ENCODE data around the gene NTSR1.

DNA sequence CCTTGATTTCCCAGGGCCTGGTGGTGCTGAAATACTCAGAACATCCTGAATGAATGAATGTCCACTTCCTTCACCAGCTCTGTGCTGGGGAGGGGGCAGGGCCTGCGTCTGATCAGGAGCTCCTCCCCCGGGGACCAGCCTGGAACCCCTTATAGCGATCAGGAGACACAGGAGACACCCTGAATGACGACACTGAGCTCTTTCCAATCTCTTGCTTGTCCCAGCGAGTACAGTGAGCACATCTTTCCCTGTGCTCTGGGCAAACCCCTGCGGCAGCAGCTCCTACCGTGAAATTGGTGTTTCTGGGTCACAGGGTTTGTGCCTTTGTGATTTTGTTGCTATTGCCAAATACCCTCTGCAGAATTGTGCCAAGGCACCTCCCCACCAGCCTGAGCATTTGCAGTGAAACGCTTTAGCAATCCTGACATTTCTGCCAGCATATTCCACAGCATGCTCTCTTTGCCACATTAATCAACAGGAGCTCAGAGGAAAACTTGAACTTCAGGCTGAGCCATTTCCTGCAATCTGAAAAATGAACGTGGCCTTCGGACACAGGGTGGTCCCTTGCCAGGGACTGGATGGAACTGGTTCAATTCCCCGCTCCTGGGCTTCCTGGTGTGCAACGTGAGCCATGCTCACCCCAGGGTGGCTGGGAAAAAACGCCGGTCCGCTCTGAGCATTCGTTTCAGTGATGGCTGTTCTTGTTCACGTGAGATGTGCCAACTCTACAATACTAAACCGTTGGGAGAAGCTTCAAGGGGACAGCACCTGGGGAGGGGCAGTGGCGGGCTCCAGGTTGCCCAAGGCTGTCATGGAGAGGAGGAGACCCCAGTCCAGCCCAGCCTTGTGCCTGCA, 64.6 kb downstream of the NTSR1 start:
- TF ChIP-seq, protein P1, sequence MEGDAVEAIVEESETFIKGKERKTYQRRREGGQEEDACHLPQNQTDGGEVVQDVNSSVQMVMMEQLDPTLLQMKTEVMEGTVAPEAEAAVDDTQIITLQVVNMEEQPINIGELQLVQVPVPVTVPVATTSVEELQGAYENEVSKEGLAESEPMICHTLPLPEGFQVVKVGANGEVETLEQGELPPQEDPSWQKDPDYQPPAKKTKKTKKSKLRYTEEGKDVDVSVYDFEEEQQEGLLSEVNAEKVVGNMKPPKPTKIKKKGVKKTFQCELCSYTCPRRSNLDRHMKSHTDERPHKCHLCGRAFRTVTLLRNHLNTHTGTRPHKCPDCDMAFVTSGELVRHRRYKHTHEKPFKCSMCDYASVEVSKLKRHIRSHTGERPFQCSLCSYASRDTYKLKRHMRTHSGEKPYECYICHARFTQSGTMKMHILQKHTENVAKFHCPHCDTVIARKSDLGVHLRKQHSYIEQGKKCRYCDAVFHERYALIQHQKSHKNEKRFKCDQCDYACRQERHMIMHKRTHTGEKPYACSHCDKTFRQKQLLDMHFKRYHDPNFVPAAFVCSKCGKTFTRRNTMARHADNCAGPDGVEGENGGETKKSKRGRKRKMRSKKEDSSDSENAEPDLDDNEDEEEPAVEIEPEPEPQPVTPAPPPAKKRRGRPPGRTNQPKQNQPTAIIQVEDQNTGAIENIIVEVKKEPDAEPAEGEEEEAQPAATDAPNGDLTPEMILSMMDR (conservative IDR thresholded peaks at IDR 0.05; ENCODE audit: low read length): no peak
- TF ChIP-seq EZH2phosphoT487 (IDR thresholded peaks at IDR 0.05; ENCODE audit: borderline replicate concordance): no peak

All from Loucy (cell line).